H9 (cell line): ENCODE measurements around the gene BTD. TPM values are rescaled to one million over a fixed set of nuclear protein-coding genes. Genes with fewer than 3 reads are reported as not detected.

ENCODE experiments used
- DNase-seq: peaks from one replicate; pipeline ENCODE4 v3.0.0-alpha.2; 2017
- H2AFZ ChIP-seq: one replicate; pipeline ENCODE4 v1.6.1; 2013; ENCODE audit warnings: mild to moderate bottlenecking, low read length, control low read depth, moderate library complexity
- H2AK5ac ChIP-seq: 2 replicates; pipeline ENCODE4 v1.6.1; 2013; ENCODE audit warnings: low read length, control low read depth, mixed read lengths; ENCODE audit not compliant: insufficient read length
- H2BK120ac ChIP-seq: one replicate; pipeline ENCODE4 v1.6.1; 2013; ENCODE audit warnings: low read depth, mild to moderate bottlenecking, low read length, control low read depth, inconsistent platforms; ENCODE audit not compliant: poor library complexity, severe bottlenecking
- H2BK12ac ChIP-seq: 2 replicates; pipeline ENCODE4 v1.6.1; 2013; ENCODE audit warnings: low read length, control low read depth, mixed read lengths, low read depth; ENCODE audit not compliant: insufficient read length
- H2BK15ac ChIP-seq: 2 replicates; pipeline ENCODE4 v1.6.1; 2013; ENCODE audit warnings: low read depth, low read length, control low read depth
- H2BK20ac ChIP-seq: one replicate; pipeline ENCODE4 v1.6.1; 2013; ENCODE audit warnings: low read depth, mild to moderate bottlenecking, low read length, control low read depth, inconsistent platforms; ENCODE audit not compliant: poor library complexity, severe bottlenecking
- H2BK5ac ChIP-seq: 2 replicates; pipeline ENCODE4 v1.6.1; 2013; ENCODE audit warnings: low read length, control low read depth, mixed read lengths; ENCODE audit not compliant: insufficient read length
- H3K14ac ChIP-seq: 2 replicates; pipeline ENCODE4 v1.6.1; 2013; ENCODE audit warnings: low read length, control low read depth; ENCODE audit not compliant: insufficient read depth
- H3K18ac ChIP-seq: 2 replicates; pipeline ENCODE4 v1.6.1; 2013; ENCODE audit warnings: low read depth, mild to moderate bottlenecking, mixed read lengths, low read length, control low read depth; ENCODE audit not compliant: insufficient read length
- H3K23ac ChIP-seq: 2 replicates; pipeline ENCODE4 v1.6.1; 2013; ENCODE audit warnings: low read length, control low read depth, mixed read lengths, low read depth; ENCODE audit not compliant: insufficient read length
- H3K23me2 ChIP-seq: 2 replicates; pipeline ENCODE4 v1.6.1; 2013; ENCODE audit warnings: low read depth, mild to moderate bottlenecking, mixed read lengths, low read length, control low read depth; ENCODE audit not compliant: insufficient read length, poor library complexity, severe bottlenecking
- H3K27ac ChIP-seq: 2 replicates; pipeline ENCODE4 v1.5.1; 2013; ENCODE audit warnings: low read length, control low read depth, mixed read lengths, low read depth; ENCODE audit not compliant: insufficient read length
- H3K27me3 ChIP-seq: 2 replicates; pipeline ENCODE4 v1.6.1; 2013; ENCODE audit warnings: low read length, control low read depth, inconsistent platforms; ENCODE audit not compliant: insufficient read depth
- H3K4ac ChIP-seq: 2 replicates; pipeline ENCODE4 v1.6.1; 2013; ENCODE audit warnings: low read depth, mild to moderate bottlenecking, control low read depth, inconsistent platforms, low read length, moderate library complexity
- H3K4me1 ChIP-seq: 2 replicates; pipeline ENCODE4 v1.6.1; 2013; ENCODE audit warnings: low read length, control low read depth, inconsistent platforms; ENCODE audit not compliant: insufficient read depth
- H3K4me2 ChIP-seq: 2 replicates; pipeline ENCODE4 v1.6.1; 2013; ENCODE audit warnings: low read length, control low read depth, mixed read lengths; ENCODE audit not compliant: insufficient read length, insufficient read depth
- H3K56ac ChIP-seq: 2 replicates; pipeline ENCODE4 v1.6.1; 2013; ENCODE audit warnings: low read depth, mild to moderate bottlenecking, mixed read lengths, low read length, control low read depth; ENCODE audit not compliant: insufficient read length
- H3K79me1 ChIP-seq: 2 replicates; pipeline ENCODE4 v1.6.1; 2013; ENCODE audit warnings: low read depth, mild to moderate bottlenecking, moderate library complexity, low read length, control low read depth, inconsistent platforms; ENCODE audit not compliant: insufficient read depth, poor library complexity, severe bottlenecking
- H3K79me2 ChIP-seq: 2 replicates; pipeline ENCODE4 v1.6.1; 2013; ENCODE audit warnings: low read length, control low read depth, inconsistent platforms; ENCODE audit not compliant: insufficient read depth
- H3K9ac ChIP-seq: 2 replicates; pipeline ENCODE4 v1.6.1; 2013; ENCODE audit warnings: low read length, control low read depth, mixed read lengths; ENCODE audit not compliant: insufficient read length; ENCODE audit errors: extremely low read depth
- H3K9me3 ChIP-seq: one replicate; pipeline ENCODE4 v1.6.1; 2013; ENCODE audit warnings: low read depth, low read length, inconsistent platforms; ENCODE audit not compliant: control insufficient read depth
- H3T11ph ChIP-seq: one replicate; pipeline ENCODE4 v1.6.1; 2013; ENCODE audit warnings: mild to moderate bottlenecking, low read length, control low read depth, inconsistent platforms
- H4K20me1 ChIP-seq: one replicate; pipeline ENCODE4 v1.6.1; 2013; ENCODE audit not compliant: control insufficient read depth, insufficient read length, insufficient read depth
- H4K5ac ChIP-seq: 2 replicates; pipeline ENCODE4 v1.6.1; 2013; ENCODE audit warnings: low read depth, mild to moderate bottlenecking, mixed read lengths, low read length, control low read depth; ENCODE audit not compliant: insufficient read length
- H4K8ac ChIP-seq: replicated peaks from 2 replicates; pipeline ENCODE4 v1.6.1; 2013; ENCODE audit warnings: low read length, control low read depth, mixed read lengths, low read depth; ENCODE audit not compliant: insufficient read length
- H4K91ac ChIP-seq: 2 replicates; pipeline ENCODE4 v1.6.1; 2013; ENCODE audit warnings: low read depth, mild to moderate bottlenecking, moderate library complexity, mixed read lengths, low read length, control low read depth; ENCODE audit not compliant: insufficient read length
- H3K27ac Mint-ChIP-seq, 3 experiments: 2 replicates in 2 of 3; 3 replicates in 1 of 3; pipeline ENCODE4 v1.8.0; 2020 to 2021; ENCODE audit warnings: mixed read lengths in 3 of 3, mild to moderate bottlenecking in 1 of 3, moderate library complexity in 1 of 3
- H3K27me3 Mint-ChIP-seq: 2 replicates; pipeline ENCODE4 v1.8.0; 2021; ENCODE audit warnings: low read depth, mild to moderate bottlenecking, moderate library complexity, mixed read lengths
- H3K36me3 Mint-ChIP-seq, 3 experiments: 2 replicates in 2 of 3; 3 replicates in 1 of 3; pipeline ENCODE4 v1.8.0; 2020 to 2021; ENCODE audit warnings: low read depth in 3 of 3, mixed read lengths in 3 of 3; ENCODE audit not compliant: insufficient read depth in 1 of 3
- H3K4me1 Mint-ChIP-seq, 2 experiments: 2 replicates each; pipeline ENCODE4 v1.8.0; 2020; ENCODE audit warnings: mixed read lengths in 2 of 2
- H3K4me3 Mint-ChIP-seq, 2 experiments: 2 replicates in 1 of 2; 3 replicates in 1 of 2; pipeline ENCODE4 v1.8.0; 2020 to 2021; ENCODE audit warnings: mild to moderate bottlenecking in 2 of 2, mixed read lengths in 2 of 2, moderate library complexity in 1 of 2
- H3K9me3 Mint-ChIP-seq, 2 experiments: 2 replicates in 1 of 2; 3 replicates in 1 of 2; pipeline ENCODE4 v1.8.0; 2020; ENCODE audit warnings: mild to moderate bottlenecking in 2 of 2, mixed read lengths in 2 of 2, moderate library complexity in 1 of 2
- WGBS: extraction: QIAGEN DNeasy Blood & Tissue Kit; methylation state at CpG from one replicate; pipeline ENCODE4 v1.1.7; 2013; ENCODE audit warnings: missing lambda C conversion rate, low lambda C conversion rate, mixed read lengths; ENCODE audit not compliant: insufficient read length; ENCODE audit errors: extremely low coverage; 5-methylcytosine and 5-hydroxymethylcytosine counted together
- total RNA-seq: library from RNA; stranded (reverse); gene quantifications from 2 replicates; pipeline ENCODE4 v1.2.1, GENCODE V29; 2021
- TF ChIP-seq, protein P1 (sequence below): fragments of 200-600 bp; sonication (generic); conservative IDR thresholded peaks from 3 replicates; pipeline ENCODE4 v1.8.0; 2021; ENCODE audit warnings: antibody characterized with exemption, mild to moderate bottlenecking

The BTD gene
- total RNA-seq, 1 experiment from 2014 or later, result 21.5 TPM

DNA sequence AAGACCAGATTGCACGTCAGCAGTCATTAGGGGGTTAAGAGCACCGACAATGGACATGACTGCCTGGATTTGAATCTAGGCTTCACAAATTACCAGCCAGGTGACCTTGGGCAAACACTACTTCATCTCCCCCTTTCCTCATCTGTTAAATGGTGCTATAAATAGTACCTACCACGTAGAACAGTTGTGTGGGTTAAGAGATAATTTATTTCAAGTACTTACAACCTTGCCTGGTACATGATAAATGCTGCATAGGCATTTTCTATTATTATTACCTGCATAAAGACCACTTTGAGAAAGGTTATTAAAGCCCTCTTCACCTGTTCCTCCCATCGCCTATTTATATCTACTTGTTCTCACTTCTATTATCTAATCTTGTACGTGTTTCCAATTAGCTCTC lies 64.7 kb downstream of the BTD start:
- Histone ChIP-seq H2BK120ac (no peak overlapping the region), H3K4me1 (peaks cover 3% of the 10 kb centered on the region; the same call in 1 of the 2 replicates), H2AK5ac (no peak overlapping the region), H4K91ac (no peak overlapping the region), H3K18ac (no peak overlapping the region), H3T11ph (no peak overlapping the region), H3K4ac (no peak overlapping the region), H3K79me2 (no peaks in the 10 kb centered on the region), H3K23ac (no peak overlapping the region), H2BK5ac (no peak overlapping the region), H3K23me2 (no peaks in the 10 kb centered on the region), H2AFZ (no peak overlapping the region), H3K27ac (no peak overlapping the region), H4K20me1 (no peaks in the 10 kb centered on the region), H3K79me1 (no peaks in the 10 kb centered on the region), H4K8ac (no peak overlapping the region), H3K4me2 (no peak overlapping the region), H3K27me3 (no peaks in the 10 kb centered on the region), H3K9me3 (no peaks in the 10 kb centered on the region), H4K5ac (no peak overlapping the region), H3K14ac (no peak overlapping the region), H3K9ac (no peak overlapping the region), H3K56ac (no peak overlapping the region), H2BK20ac (no peak overlapping the region), H2BK15ac (no peak overlapping the region), H2BK12ac (no peak overlapping the region)
- Mint-ChIP-seq H3K4me1 (peaks cover 8 to 14% of the 10 kb centered on the region in 2 experiments), H3K4me3 (no peak overlapping the region), H3K36me3 (peaks cover 3 to 25% (median 22%) of the 10 kb centered on the region in 3 experiments; a peak in 6 of 7 replicates), H3K9me3 (0 out of 5 replicates have a peak, but pooled peaks cover 0 to 4% of the 10 kb centered on the region in 2 experiments), H3K27me3 (no peaks in the 10 kb centered on the region), H3K27ac (peak overlapping the region in 1 of 3 experiments; percentile 1; a peak in 1 of 7 replicates)
- TF ChIP-seq, protein P1, sequence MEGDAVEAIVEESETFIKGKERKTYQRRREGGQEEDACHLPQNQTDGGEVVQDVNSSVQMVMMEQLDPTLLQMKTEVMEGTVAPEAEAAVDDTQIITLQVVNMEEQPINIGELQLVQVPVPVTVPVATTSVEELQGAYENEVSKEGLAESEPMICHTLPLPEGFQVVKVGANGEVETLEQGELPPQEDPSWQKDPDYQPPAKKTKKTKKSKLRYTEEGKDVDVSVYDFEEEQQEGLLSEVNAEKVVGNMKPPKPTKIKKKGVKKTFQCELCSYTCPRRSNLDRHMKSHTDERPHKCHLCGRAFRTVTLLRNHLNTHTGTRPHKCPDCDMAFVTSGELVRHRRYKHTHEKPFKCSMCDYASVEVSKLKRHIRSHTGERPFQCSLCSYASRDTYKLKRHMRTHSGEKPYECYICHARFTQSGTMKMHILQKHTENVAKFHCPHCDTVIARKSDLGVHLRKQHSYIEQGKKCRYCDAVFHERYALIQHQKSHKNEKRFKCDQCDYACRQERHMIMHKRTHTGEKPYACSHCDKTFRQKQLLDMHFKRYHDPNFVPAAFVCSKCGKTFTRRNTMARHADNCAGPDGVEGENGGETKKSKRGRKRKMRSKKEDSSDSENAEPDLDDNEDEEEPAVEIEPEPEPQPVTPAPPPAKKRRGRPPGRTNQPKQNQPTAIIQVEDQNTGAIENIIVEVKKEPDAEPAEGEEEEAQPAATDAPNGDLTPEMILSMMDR, result no peak
- DNase-seq, result no peak
- no CpG with 5 or more reads among the region's 5 CpGs for WGBS
